Large intestine (tissue), 3 donors: ENCODE data around the gene CFAP61. TPM values are rescaled to one million over a fixed set of nuclear protein-coding genes. Genes with fewer than 3 reads are reported as not detected.

Experiments used
- DNase-seq, 2 donors: peaks; one replicate each; pipeline versions ENCODE4 v3.0.0 to v3.0.0-alpha.2; 2013
- H3K27ac ChIP-seq: one replicate; pipeline ENCODE4 v1.5.1; 2013; ENCODE audit warnings: low read length
- H3K27me3 ChIP-seq: 2 replicates; pipeline ENCODE4 v1.6.1; 2013; ENCODE audit warnings: low read length; ENCODE audit not compliant: control insufficient read depth, insufficient read depth
- H3K36me3 ChIP-seq: 2 replicates; pipeline ENCODE4 v1.6.1; 2013; ENCODE audit warnings: low read length; ENCODE audit not compliant: control insufficient read depth, insufficient read depth
- H3K4me1 ChIP-seq: one replicate; pipeline ENCODE4 v1.6.1; 2013; ENCODE audit warnings: low read length; ENCODE audit not compliant: control insufficient read depth, insufficient read depth
- H3K4me3 ChIP-seq: one replicate; pipeline ENCODE4 v1.5.1; 2013; ENCODE audit warnings: low read length
- H3K9me3 ChIP-seq: one replicate; pipeline ENCODE4 v1.6.1; 2013; ENCODE audit warnings: mild to moderate bottlenecking, low read depth, low read length, moderate library complexity; ENCODE audit not compliant: control insufficient read depth
- WGBS: methylation state at CpG from one replicate; pipeline ENCODE4 v1.1.5; 2013; ENCODE audit warnings: low lambda C conversion rate; ENCODE audit not compliant: insufficient coverage; 5-methylcytosine and 5-hydroxymethylcytosine counted together
- polyA plus RNA-seq: library from polyadenylated mRNA; unstranded; fragments of 120-200 nt; gene quantifications from one replicate; pipeline ENCODE4 v1.2.1, GENCODE V29; 2013

The CFAP61 gene
- polyA plus RNA-seq, 1 donor, result 0.36 TPM

DNA sequence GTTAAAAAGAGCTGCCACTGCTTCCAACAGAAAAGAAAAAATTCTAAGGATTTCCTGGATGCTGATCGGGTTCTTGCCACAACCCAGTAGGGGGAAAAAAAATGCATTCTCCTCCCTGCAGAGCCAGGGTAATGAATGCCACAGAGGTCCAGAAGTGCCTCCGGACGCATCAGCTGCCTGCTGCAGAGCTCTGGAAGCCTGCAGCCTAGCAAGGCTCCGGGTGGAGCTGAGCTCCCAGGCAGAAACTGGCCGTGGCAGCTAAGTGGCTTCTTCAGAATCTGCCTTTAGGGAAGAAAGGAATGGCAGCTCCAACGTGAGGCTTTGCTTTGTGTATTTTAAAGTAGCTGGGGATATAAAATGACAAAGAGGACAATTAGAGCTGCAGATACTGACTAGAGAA, 155.0 kb downstream of the CFAP61 start:
- no peak overlapping the region for H3K27ac ChIP-seq
- no peak for DNase-seq
- H3K27me3 ChIP-seq, result peaks cover 2% of the 10 kb centered on the region
- 0% methylated on average over 1 of the region's 6 CpGs for WGBS
- no peaks in the 10 kb centered on the region for H3K36me3 ChIP-seq
- H3K9me3 ChIP-seq, result no peaks in the 10 kb centered on the region
- H3K4me1 ChIP-seq, result no peaks in the 10 kb centered on the region
- no peak overlapping the region for H3K4me3 ChIP-seq

DNA sequence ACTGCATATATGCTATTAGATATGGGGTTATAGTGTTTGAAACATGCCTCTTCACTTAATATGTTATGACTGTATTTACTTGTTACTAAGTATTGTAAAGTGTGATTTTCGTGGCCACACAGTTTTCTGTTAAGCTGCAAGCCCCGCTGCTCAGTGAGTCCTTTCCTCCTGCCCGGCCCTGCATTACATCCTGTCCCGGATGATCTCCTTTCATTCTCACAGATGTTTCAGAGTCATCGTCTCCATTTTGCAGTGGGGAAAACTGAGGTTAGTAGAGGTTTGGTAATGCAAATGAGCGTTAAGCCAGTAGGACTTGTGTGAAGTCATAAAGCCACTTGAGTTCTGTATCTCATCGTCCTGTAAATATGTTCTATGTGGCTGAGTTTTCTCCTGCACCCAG, 155.5 kb downstream of the CFAP61 start:
- no peak overlapping the region for H3K27ac ChIP-seq
- no peaks in the 10 kb centered on the region for H3K9me3 ChIP-seq
- H3K36me3 ChIP-seq, result no peaks in the 10 kb centered on the region
- DNase-seq, result no peak
- H3K4me1 ChIP-seq, result no peaks in the 10 kb centered on the region
- H3K27me3 ChIP-seq, result peaks cover 2% of the 10 kb centered on the region
- no peak overlapping the region for H3K4me3 ChIP-seq
- no CpG with 5 or more reads among the region's 7 CpGs for WGBS

DNA sequence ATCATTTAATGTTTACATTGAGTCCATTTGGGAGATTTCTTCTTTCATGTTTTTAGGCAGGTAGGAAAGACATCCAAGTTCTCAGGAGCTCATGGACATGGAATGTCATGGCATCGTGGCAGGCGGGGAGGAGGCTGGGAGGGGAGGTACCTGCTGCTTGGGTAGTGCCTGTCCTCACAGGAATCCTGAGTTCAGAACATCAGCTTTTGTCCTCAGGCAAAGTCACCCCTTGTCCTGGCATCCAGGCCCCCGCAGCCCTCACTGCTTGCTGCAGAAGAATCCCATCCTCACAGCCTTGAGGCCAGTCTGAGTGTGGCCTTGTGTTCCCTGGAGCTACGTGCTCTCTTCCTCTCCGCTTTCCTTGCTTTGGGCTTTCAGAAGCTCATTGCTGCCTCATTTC, 157.4 kb downstream of the CFAP61 start:
- no peak overlapping the region for H3K27ac ChIP-seq
- peaks cover 2% of the 10 kb centered on the region for H3K27me3 ChIP-seq
- H3K4me1 ChIP-seq, result no peaks in the 10 kb centered on the region
- H3K9me3 ChIP-seq, result no peaks in the 10 kb centered on the region
- WGBS, result 80% methylated on average over 1 of the region's 5 CpGs
- H3K4me3 ChIP-seq, result no peak overlapping the region
- H3K36me3 ChIP-seq, result no peaks in the 10 kb centered on the region
- no peak for DNase-seq

DNA sequence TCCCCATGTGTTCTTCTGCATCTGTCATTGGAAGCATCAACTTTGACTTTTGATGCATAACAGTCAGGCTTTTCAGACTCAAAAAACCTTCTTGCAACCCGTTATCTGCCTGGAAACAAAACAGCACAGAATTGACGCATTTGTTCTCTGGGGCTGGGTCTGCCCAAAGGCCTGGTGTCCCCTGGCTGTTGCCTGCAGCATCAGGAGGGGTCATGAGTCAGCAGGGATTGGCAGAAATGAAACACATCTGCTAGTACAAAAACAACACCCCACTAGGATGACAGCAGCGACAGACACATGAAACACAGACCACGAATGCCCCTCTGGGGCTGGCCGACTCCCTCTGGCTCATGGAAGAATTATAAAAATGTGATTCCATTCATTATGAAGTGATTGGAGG, 158.0 kb downstream of the CFAP61 start:
- no peaks in the 10 kb centered on the region for H3K4me1 ChIP-seq
- WGBS, result no CpG with 5 or more reads among the region's 5 CpGs
- H3K9me3 ChIP-seq, result no peaks in the 10 kb centered on the region
- no peak overlapping the region for H3K27ac ChIP-seq
- DNase-seq, result no peak
- no peaks in the 10 kb centered on the region for H3K36me3 ChIP-seq
- H3K27me3 ChIP-seq, result peaks cover 2% of the 10 kb centered on the region
- H3K4me3 ChIP-seq, result no peak overlapping the region

DNA sequence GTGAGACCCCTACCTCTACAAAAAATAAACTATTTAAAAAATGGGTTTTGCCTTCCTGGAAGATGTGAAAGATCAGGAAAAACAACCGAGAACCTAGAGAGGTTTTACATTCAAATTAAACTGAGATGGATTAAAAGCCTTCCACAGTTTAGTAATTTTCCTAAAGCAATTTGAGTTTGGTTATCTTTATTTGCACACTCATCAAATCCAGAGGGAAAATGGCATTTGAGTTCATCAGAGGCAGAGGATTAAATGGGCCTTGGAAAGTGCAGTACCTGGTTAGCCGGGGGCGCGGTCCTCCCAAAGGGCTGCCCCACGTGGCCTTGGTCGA, 158.6 kb downstream of the CFAP61 start:
- H3K9me3 ChIP-seq, result no peaks in the 10 kb centered on the region
- DNase-seq, result no peak
- no peak overlapping the region for H3K4me3 ChIP-seq
- WGBS, result 100% methylated on average over 1 of the region's 6 CpGs
- H3K4me1 ChIP-seq, result no peaks in the 10 kb centered on the region
- no peaks in the 10 kb centered on the region for H3K36me3 ChIP-seq
- no peak overlapping the region for H3K27ac ChIP-seq
- peaks cover 2% of the 10 kb centered on the region for H3K27me3 ChIP-seq

DNA sequence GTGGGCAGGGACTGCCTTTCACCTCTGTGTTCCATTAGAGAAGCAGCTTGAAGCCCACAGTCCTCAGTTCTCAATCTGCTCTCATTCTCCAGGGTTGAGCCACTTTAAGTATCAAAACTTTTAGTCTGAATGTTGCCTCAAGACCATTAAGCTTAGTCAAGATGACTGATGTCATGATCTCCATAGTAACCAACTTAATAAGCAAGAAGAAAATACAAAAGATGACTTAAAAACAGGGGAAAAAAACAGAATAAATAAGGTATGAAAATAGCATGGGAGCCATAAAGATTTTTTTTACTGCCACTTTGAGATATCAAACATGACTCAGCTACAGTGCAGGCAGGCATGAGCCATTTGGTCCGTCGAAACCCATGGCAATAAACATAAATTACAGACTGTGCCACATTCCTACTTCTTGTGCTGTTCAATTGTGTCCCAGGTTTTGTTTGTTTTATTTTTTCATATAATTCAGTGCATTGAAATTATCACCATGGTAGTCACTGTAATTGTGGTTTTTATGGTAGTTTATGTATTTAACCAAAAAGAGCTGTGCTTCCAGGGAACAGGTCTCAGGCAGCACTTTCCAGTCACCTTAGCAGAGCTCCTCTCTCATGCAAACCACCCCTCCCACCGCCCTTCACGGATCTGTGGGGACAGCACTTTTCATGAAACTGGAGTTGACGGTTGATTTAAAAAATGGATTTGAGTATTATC, 159.1 kb downstream of the CFAP61 start:
- Histone ChIP-seq H3K4me3 (no peak overlapping the region), H3K27ac (no peak overlapping the region), H3K9me3 (no peaks in the 10 kb centered on the region), H3K4me1 (no peaks in the 10 kb centered on the region), H3K27me3 (peaks cover 2% of the 10 kb centered on the region), H3K36me3 (no peaks in the 10 kb centered on the region)
- DNase-seq, result peak; percentile 16 to 30
- no CpG with 5 or more reads among the region's 5 CpGs for WGBS

DNA sequence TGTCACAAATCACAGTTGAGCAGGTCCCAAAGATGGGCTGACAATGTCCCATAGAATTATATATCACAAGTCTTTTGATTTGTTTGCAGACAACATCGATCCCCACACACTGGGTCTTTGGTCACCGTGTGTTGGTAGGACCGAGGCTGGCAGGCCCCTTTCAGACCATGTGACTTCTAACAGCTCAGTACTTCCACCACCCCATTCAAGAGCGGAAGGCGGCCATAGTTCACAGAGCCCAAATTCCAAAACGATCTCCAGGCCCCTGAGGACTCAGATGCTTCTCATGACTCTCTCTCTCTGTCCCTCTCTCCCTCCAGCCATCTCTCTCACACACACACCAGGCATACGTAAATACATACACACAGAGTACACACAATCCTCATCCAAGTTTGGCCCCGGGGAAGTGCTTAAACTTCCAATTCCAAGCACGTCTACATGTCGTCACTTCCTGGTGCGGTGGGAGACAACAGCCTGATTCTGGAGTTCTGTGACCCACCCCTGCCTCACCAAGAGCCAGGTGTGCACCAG, 159.7 kb downstream of the CFAP61 start:
- Histone ChIP-seq H3K27me3 (peaks cover 2% of the 10 kb centered on the region), H3K4me3 (no peak overlapping the region), H3K4me1 (no peaks in the 10 kb centered on the region), H3K27ac (no peak overlapping the region), H3K9me3 (no peaks in the 10 kb centered on the region), H3K36me3 (no peaks in the 10 kb centered on the region)
- WGBS, result 80% methylated on average over 1 of the region's 11 CpGs
- DNase-seq, result no peak

DNA sequence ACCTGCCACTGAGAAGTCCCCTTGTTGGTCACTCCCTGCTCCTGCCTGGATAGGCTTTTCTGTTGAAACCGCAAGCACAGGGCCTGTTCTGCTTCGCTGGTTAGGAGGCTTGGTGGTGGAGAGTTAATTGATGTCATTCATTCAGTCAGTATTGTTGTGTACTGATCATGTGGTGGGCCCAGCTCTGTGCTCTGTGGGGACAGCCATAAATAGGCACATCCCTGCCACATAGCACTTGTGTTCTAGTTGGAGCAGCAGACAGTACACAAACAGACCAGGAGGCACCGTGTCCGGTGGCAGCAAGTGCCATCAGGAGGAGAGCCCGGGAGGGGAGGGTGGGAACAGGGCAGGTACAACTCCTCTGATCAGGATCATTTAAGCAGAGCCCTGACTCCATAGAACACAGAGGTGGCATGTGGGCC, 160.4 kb downstream of the CFAP61 start:
- Histone ChIP-seq H3K4me1 (no peaks in the 10 kb centered on the region), H3K9me3 (no peaks in the 10 kb centered on the region), H3K27ac (no peak overlapping the region), H3K27me3 (no peaks in the 10 kb centered on the region), H3K4me3 (no peak overlapping the region), H3K36me3 (no peaks in the 10 kb centered on the region)
- no CpG with 5 or more reads among the region's 5 CpGs for WGBS
- no peak for DNase-seq

DNA sequence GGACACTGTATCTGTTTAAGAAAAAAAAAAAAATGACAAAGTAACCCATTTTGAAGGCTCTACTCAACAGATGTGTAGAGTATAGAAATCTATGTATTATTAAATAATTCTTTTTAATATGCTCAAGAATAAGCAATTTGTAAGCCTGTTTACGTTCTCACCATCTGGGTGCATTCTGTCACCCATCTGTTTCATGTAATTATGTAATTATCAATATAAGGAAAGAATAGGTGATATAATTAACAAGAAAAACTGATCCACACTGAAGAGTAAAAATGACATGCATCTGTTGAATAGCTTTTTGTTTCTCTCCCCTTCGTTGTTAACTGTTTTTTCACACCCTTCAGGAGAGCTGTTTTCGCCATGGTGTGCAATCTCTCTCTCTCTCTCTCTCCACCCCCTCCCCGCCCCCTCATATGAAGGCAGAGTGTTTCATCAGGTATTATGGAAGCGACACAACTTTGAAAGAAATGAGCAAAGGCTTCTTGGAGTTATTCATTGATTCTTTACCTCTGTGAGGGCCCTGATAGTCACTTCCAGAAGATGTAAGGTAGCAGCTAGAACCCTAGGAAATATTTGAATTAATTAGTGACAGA, 161.3 kb downstream of the CFAP61 start:
- no peak for DNase-seq
- Histone ChIP-seq H3K4me1 (no peaks in the 10 kb centered on the region), H3K27ac (no peak overlapping the region), H3K36me3 (no peaks in the 10 kb centered on the region), H3K27me3 (no peaks in the 10 kb centered on the region), H3K4me3 (no peak overlapping the region), H3K9me3 (no peaks in the 10 kb centered on the region)
- 59% methylated on average over 2 of the region's 5 CpGs for WGBS

DNA sequence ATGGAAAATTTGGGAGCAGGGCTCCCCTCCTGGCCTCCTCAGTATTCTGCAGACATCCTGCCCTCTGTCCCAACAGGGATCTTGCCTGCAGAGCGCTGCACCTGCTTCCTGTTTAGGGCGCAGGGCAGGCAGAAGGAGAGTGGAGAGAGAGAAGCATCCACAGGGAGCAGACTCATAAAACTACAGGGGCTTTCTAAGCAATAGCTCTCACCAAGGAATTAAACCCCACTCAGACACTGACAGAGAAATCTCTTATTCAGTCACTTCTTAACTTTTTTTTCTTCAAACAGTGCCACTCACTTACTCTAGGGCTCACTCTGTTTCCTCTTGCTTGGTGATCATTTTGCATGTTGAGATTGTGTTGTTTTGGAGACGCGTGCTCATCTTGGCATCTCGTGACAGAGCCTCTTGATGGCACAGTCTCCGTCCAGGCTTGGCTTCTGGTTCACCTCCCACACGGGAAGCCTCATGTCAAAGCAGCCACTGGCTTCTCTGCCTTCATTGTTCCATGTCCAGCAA, 162.5 kb downstream of the CFAP61 start:
- no peaks in the 10 kb centered on the region for H3K4me1 ChIP-seq
- no peak overlapping the region for H3K4me3 ChIP-seq
- H3K27me3 ChIP-seq, result no peaks in the 10 kb centered on the region
- no peak for DNase-seq
- H3K36me3 ChIP-seq, result no peaks in the 10 kb centered on the region
- no peak overlapping the region for H3K27ac ChIP-seq
- WGBS, result no CpG with 5 or more reads among the region's 7 CpGs
- H3K9me3 ChIP-seq, result no peaks in the 10 kb centered on the region
